GM12878 (cell line): Measurements from ENCODE around the gene UNC5B. TPM values are rescaled to one million over a fixed set of nuclear protein-coding genes. Genes with fewer than 3 reads are reported as not detected.

ENCODE experiments used
- ATAC-seq: fragments of 200-7000 bp; cut with Tn5 transposase; 3 replicates; pipeline ENCODE4 v1.9.1; 2020; ENCODE audit warnings: mild to moderate bottlenecking, moderate library complexity
- BruUV-seq: library from RNA; stranded (reverse); fragments of 400-500 nt; replicated peaks from 2 replicates; lab custom pipeline; 2021; lab: Mats Ljungman, UMichigan
- CTCF ChIA-PET: fragments of 300-600 bp; sonication (Branson Sonifier 250); formaldehyde crosslinking; extraction: SDS; loops from one replicate; lab custom pipeline; 2021; ENCODE audit warnings: inconsistent platforms; lab: Yijun Ruan, JAX
- POLR2A ChIA-PET: fragments of 350-600 bp; formaldehyde crosslinking; extraction: SDS; loops from one replicate; lab custom pipeline; 2021; ENCODE audit warnings: inconsistent platforms; lab: Charles Lee
- RAD21 ChIA-PET: fragments of 300-600 bp; sonication (Branson Sonifier 250); formaldehyde crosslinking; loops from one replicate; lab custom pipeline; 2023; ENCODE audit warnings: antibody characterized with exemption; ENCODE audit not compliant: unreplicated experiment; lab: Charles Lee
- SMC1A ChIA-PET: fragments of 300-600 bp; sonication (Branson Sonifier 250); formaldehyde crosslinking; loops from one replicate; lab custom pipeline; 2023; ENCODE audit not compliant: unreplicated experiment, uncharacterized antibody; lab: Charles Lee
- DNase-seq: peaks from one replicate; pipeline ENCODE4 v3.0.0-alpha.2; 2011; ENCODE audit warnings: low read depth, low spot score
- FAIRE-seq: peaks from 3 replicates; lab custom pipeline; 2011; peaks lifted over from hg19 to GRCh38; lab: Jason Lieb, UNC
- H2AFZ ChIP-seq: 2 replicates; pipeline ENCODE4 v1.6.0; 2011; ENCODE audit warnings: low read depth, low read length, control low read depth; ENCODE audit not compliant: control insufficient read depth
- H3K27ac ChIP-seq: 2 replicates; pipeline ENCODE4 v1.5.1; 2011; ENCODE audit warnings: control low read depth; ENCODE audit not compliant: control insufficient read depth, insufficient read depth
- H3K27me3 ChIP-seq, 2 experiments: replicated peaks in 1 of 2; 2 replicates each; pipeline versions ENCODE4 v1.6.0 to v1.6.1; 2011; ENCODE audit warnings: low read length in 1 of 2; ENCODE audit not compliant: control insufficient read depth in 2 of 2, insufficient read depth in 2 of 2
- H3K36me3 ChIP-seq, 2 experiments: 2 replicates each; pipeline ENCODE4 v1.5.1; 2011; ENCODE audit warnings: low read length in 1 of 2; ENCODE audit not compliant: control insufficient read depth in 2 of 2, insufficient read depth in 2 of 2
- H3K4me1 ChIP-seq: 2 replicates; pipeline ENCODE4 v1.6.1; 2011; ENCODE audit warnings: mild to moderate bottlenecking, low read length, moderate library complexity, mixed read lengths; ENCODE audit not compliant: control insufficient read depth, insufficient read depth
- H3K4me2 ChIP-seq: 2 replicates; pipeline ENCODE4 v1.6.0; 2011; ENCODE audit warnings: control low read depth; ENCODE audit not compliant: control insufficient read depth, insufficient read depth
- H3K4me3 ChIP-seq: fragments of 200-600 bp; sonication (generic); 2 replicates; pipeline ENCODE4 v1.5.1; 2016
- H3K79me2 ChIP-seq: 2 replicates; pipeline ENCODE4 v1.6.0; 2011; ENCODE audit warnings: low read length; ENCODE audit not compliant: control insufficient read depth, insufficient read depth
- H3K9ac ChIP-seq: 2 replicates; pipeline ENCODE4 v1.8.0; 2011; ENCODE audit warnings: low read length, control low read depth, mixed read lengths; ENCODE audit not compliant: control insufficient read depth, insufficient read depth
- H3K9me3 ChIP-seq: replicated peaks from 3 replicates; pipeline ENCODE4 v1.5.1; 2011; ENCODE audit warnings: mild to moderate bottlenecking, low read length; ENCODE audit not compliant: control insufficient read depth, insufficient read depth
- H4K20me1 ChIP-seq: 2 replicates; pipeline ENCODE4 v1.6.0; 2011; ENCODE audit not compliant: control insufficient read depth, insufficient read depth
- FOXM1 ChIP-seq: IDR thresholded peaks from 2 replicates; pipeline ENCODE4 v1.6.1; 2012; ENCODE audit warnings: low read depth, mild to moderate bottlenecking, inconsistent platforms, low read length, moderate library complexity
- KLF5 ChIP-seq: fragments of 450-650 bp; IDR thresholded peaks from 2 replicates; pipeline ENCODE4 v1.6.1; 2014; ENCODE audit warnings: mild to moderate bottlenecking; ENCODE audit not compliant: partially characterized antibody
- SPI1 ChIP-seq: IDR thresholded peaks from 2 replicates; pipeline ENCODE4 v1.6.1; 2011; ENCODE audit warnings: low read depth, mild to moderate bottlenecking, low read length, moderate library complexity, borderline replicate concordance; ENCODE audit not compliant: insufficient read depth
- WGBS: methylation state at CpG from one replicate; pipeline ENCODE4 v1.1.6; 2016; ENCODE audit warnings: low lambda C conversion rate; ENCODE audit not compliant: insufficient replicate concordance, insufficient coverage; ENCODE audit errors: missing lambda C conversion rate; 5-methylcytosine and 5-hydroxymethylcytosine counted together
- in situ Hi-C: fragments of 300-500 bp; cut with MboI; formaldehyde crosslinking; loops from 9 replicates; pipeline ENCODE4 v1.14.3; 2018; ENCODE audit warnings: mixed read lengths
- intact Hi-C: fragments of 100-400 bp; cut with micrococcal nuclease; formaldehyde crosslinking; loops from one replicate; pipeline ENCODE4 v1.14.2; 2022; ENCODE audit not compliant: unreplicated experiment
- polyA plus RNA-seq, 11 experiments: library from polyadenylated mRNA; depleted of rRNA in 4 of 11; unstranded in 6 of 11; stranded (reverse) in 5 of 11; fragments of >200 nt; fragmentation: Nextera tagmentation in 4 of 11; fragmentation: Illumina TruSeq in 1 of 11; extraction: Ambion mirVana in 4 of 11; extraction: Trizol in 1 of 11; gene quantifications; 1 replicate in 1 of 11; 2 replicates in 10 of 11; pipeline versions ENCODE4 v1.2.1 to v1.2.3, GENCODE V29; 2011 to 2016; ENCODE audit warnings: inconsistent platforms in 2 of 11, missing spikeins in 2 of 11, low read depth in 1 of 11
- total RNA-seq, 4 experiments: library from RNA; depleted of rRNA in 3 of 4; stranded (reverse); fragments of >200 nt in 3 of 4; fragmentation: Illumina TruSeq in 1 of 4; extraction: Trizol in 1 of 4; gene quantifications; 2 replicates each; pipeline versions ENCODE4 v1.2.1 to v1.2.3, GENCODE V29; 2013 to 2021

The UNC5B gene
- total and polyA plus RNA-seq, 10 of the 15 experiments (the other 5 are each of a cell fraction or from before 2014, with no cell fraction given) = 0.03 to 0.08 TPM; not detected in 8

DNA sequence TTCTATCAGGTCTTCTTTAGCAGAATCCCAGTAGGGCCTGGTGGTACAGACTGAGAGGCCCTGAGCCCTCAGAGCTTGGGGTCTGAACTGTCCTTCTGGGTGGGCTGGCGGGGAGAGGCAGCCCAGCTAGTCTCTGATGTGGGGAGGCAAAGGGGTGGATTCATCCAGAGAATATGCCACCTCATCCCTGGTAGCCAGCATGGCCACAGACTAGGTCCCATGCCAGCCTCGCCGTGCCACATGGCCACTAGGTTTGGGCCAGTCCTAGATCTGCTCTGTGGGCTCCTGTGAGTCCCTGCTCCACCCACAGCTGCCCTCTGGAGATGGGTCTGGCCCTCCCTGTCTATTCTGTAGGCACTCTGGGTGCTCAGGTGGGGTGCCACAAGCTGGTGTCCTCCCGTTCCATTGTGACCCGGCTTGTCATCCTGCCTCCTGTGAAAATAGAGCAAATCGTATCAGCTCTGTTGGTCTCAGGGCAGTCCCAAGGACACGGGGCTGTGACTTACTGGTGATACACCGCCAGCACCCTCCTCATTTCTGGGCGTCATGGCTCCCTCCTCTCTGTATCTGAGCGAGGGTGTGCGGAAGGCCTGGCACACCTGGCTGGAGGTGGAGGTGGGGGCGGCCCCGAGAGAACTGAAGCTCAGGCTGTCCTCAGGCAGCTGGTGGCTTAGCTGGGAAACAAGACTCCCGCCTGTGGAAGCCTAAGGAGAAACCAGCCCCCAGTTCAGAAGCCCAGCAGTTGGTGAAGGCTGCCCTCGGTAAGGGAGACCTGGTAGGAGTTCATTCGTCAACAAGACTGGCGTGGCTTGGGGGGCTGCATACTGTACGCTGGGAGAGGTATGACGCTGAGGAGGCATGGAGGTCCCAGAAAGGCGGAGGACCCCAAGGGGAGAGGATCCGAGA lies 33.3 kb downstream of the UNC5B start:
- ATAC-seq = no peak
- Histone ChIP-seq H3K27me3 (peaks cover 0 to 4% of the 10 kb centered on the region in 2 experiments; a peak in 2 of 4 replicates), H3K9me3 (no peaks in the 10 kb centered on the region), H3K4me1 (no peaks in the 10 kb centered on the region), H4K20me1 (no peaks in the 10 kb centered on the region), H3K27ac (no peak overlapping the region), H3K79me2 (no peaks in the 10 kb centered on the region), H3K4me3 (no peak overlapping the region), H3K36me3 (no peaks in the 10 kb centered on the region), H3K4me2 (no peak overlapping the region), H3K9ac (no peak overlapping the region)
- in situ Hi-C loops (no loop called here), intact Hi-C loops (no loop called here)
- no TSS peak for BruUV-seq
- SMC1A ChIA-PET = no interaction called here
- CTCF ChIA-PET = no interaction called here
- RAD21 ChIA-PET = no interaction called here
- POLR2A ChIA-PET = no interaction called here
- no peak for FAIRE-seq
- no peak for DNase-seq
- TF ChIP-seq FOXM1 = no peak
- TF ChIP-seq, all 136 proteins: peak for 0
- H2AFZ ChIP-seq = no peak overlapping the region
- 13% methylated on average over 21 of the region's 21 CpGs for WGBS

DNA sequence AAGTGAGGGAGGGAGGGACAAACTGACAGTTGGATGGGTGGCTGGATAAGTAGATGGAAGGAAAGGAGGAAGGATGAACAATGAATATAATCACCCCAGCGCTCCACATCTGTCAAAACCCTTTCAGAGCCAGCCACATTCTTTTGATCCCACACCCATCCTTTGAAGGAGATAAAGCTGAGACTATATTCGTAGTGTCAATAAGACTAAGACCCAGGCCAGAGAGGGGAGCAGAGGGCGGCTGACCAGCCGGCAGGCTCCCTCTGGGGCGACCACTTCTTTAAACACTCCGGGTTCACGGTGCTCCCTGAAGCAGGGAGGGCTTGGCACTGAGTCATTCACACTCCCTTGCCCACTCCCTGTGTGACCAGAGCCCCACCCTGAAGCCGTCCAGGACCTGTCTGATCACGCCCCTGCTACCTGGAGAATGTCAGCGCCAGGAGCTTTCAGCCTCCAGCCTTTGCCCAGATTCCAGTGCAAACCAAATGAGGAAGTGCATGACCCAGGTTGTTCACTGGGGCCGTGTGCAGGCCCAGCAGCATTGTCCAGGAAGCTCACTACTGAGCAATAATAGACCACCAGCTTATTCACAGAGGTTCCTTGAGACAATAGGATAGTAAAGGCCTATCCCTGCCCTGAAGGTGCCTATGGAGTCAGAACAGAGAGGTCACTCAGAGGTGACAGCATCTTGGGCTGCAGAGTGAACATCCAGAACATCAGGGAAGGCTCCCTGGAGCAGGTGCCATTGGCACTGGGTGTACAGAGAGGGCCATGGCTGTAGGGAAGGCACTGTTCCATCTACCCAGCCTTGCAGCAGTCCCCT lies 34.4 kb downstream of the UNC5B start:
- no peaks in the 10 kb centered on the region for H3K9me3 ChIP-seq
- ChIA-PET RAD21 (no interaction called here), CTCF (interaction anchor here (2.5 kb wide), 1 partner anchor 38 kb away, joined by 8 read pairs; no protein-coding TSS in a partner anchor), POLR2A (no interaction called here), SMC1A (no interaction called here)
- no peak overlapping the region for H3K27ac ChIP-seq
- intact Hi-C loops = no loop called here
- no peak for DNase-seq
- TF ChIP-seq KLF5 = no peak
- peak; percentile 65; the same call in 1 of the 2 replicates for TF ChIP-seq SPI1
- BruUV-seq = no TSS peak
- no peak overlapping the region for H2AFZ ChIP-seq
- FAIRE-seq = no peak
- WGBS = 39% methylated on average over 11 of the region's 11 CpGs
- no peaks in the 10 kb centered on the region for H4K20me1 ChIP-seq
- H3K4me3 ChIP-seq = no peak overlapping the region
- no peaks in the 10 kb centered on the region for H3K36me3 ChIP-seq
- no peak overlapping the region for H3K9ac ChIP-seq
- in situ Hi-C loops = no loop called here
- peaks cover 0 to 4% of the 10 kb centered on the region in 2 experiments; a peak in 2 of 4 replicates for H3K27me3 ChIP-seq
- ATAC-seq = peak; percentile 24; the same call in 2 of the 3 replicates
- H3K4me2 ChIP-seq = no peak overlapping the region
- H3K4me1 ChIP-seq = no peaks in the 10 kb centered on the region
- no peaks in the 10 kb centered on the region for H3K79me2 ChIP-seq
